ENCODE data around the gene MIPEP.

DNA sequence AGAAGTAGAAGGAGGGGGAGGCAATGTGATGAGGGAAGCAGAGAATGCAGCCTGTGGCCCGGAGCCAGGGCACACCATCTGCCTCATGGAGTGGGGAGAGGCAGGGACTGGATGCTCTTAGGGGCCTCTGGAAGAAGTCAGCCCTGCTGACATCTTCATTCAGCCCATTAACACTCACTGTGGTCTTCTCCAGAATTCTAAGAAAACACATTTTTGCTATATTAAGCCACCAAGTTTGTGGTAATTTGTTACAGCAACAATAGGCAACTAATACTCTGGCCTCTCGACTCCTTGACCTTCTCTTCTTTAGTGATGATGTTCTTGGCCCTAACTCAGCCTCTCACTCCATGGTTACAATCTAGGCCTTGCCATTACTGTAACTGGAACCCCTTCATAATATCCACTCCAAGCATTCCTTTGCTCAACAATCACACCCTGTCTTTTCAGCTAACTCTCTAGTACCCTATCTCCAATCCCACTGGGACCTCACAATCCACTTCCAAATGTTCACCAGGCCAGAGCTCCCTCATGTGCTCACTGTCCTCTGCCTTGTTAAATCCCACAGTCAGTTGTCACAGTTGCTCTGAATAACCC, 98.5 kb downstream of the MIPEP start:
- TF ChIP-seq, protein P1, sequence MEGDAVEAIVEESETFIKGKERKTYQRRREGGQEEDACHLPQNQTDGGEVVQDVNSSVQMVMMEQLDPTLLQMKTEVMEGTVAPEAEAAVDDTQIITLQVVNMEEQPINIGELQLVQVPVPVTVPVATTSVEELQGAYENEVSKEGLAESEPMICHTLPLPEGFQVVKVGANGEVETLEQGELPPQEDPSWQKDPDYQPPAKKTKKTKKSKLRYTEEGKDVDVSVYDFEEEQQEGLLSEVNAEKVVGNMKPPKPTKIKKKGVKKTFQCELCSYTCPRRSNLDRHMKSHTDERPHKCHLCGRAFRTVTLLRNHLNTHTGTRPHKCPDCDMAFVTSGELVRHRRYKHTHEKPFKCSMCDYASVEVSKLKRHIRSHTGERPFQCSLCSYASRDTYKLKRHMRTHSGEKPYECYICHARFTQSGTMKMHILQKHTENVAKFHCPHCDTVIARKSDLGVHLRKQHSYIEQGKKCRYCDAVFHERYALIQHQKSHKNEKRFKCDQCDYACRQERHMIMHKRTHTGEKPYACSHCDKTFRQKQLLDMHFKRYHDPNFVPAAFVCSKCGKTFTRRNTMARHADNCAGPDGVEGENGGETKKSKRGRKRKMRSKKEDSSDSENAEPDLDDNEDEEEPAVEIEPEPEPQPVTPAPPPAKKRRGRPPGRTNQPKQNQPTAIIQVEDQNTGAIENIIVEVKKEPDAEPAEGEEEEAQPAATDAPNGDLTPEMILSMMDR (IDR thresholded peaks at IDR 0.05), result no peak
- TF ChIP-seq POLR2A (IDR thresholded peaks at IDR 0.05) (no peak), POLR2AphosphoS5 (IDR thresholded peaks at IDR 0.05) (no peak), EP300 (IDR thresholded peaks at IDR 0.05; ENCODE audit: low read depth) (no peak)

Data from transverse colon (tissue), 4 donors.